SIG-M5 treated with dmso at 0.1 percent for 504 hours (cell line): Measurements from ENCODE around the gene ELK3.
"Not testable (repeated sequence)": the region's sequence is repeated elsewhere in the genome, so short reads cannot be mapped to it uniquely, and the experiment has no call there.

Source experiments
- DNase-seq: peaks from one replicate; lab custom pipeline; 2025; ENCODE audit not compliant: unreplicated experiment; lab: John Stamatoyannopoulos, UW

ELK3 gene

GRCh38 chr12:96302687-96303310 lies 108.6 kb downstream of the ELK3 start:
- DNase-seq: no peak

GRCh38 chr12:96303653-96304052 lies 109.5 kb downstream of the ELK3 start:
- DNase-seq: no peak

GRCh38 chr12:96305665-96306064 lies 111.5 kb downstream of the ELK3 start:
- no peak for DNase-seq

- no peak for DNase-seq
These were observed 114.7 kb downstream of the ELK3 start for GRCh38 chr12:96308881-96309280.

GRCh38 chr12:96310067-96310466 lies 115.9 kb downstream of the ELK3 start:
- DNase-seq: no peak

- no peak for DNase-seq
These were observed 117.0 kb downstream of the ELK3 start for GRCh38 chr12:96311191-96311590.

- no peak for DNase-seq
These were observed 119.4 kb downstream of the ELK3 start for GRCh38 chr12:96313606-96314005.

- no peak for DNase-seq
These were observed 120.5 kb downstream of the ELK3 start for GRCh38 chr12:96314723-96315122.

GRCh38 chr12:96315741-96316481 lies 121.7 kb downstream of the ELK3 start:
- DNase-seq: not testable (repeated sequence)

- not testable (repeated sequence) for DNase-seq
These were observed 123.6 kb downstream of the ELK3 start for GRCh38 chr12:96317801-96318200.
